ENCODE measurements around the gene LRBA. TPM values are rescaled to one million over a fixed set of nuclear protein-coding genes. Genes with fewer than 3 reads are reported as not detected.

The LRBA gene
- total and polyA plus RNA-seq, 2 of the 4 experiments (the other 2 are of a cell fraction): 10.2 to 51.6 TPM

DNA sequence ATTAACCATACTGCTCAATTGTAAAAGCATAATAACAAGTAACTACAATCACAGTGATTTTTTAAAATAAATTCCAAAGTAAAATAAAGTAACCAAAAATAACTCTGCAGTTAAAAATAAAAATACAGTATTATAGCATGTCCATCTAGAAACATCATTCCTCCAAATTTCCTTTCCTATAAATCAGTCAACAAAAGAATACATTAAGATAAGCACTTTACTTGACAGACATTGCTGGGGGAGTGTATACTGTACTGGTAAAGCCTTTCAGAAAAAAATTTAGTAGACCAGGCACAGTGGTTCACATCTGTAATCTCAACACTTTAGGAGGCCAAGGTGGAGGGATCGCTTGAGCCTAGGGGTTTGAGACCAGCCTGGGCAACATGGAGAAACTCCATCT is 91.1 kb downstream of the LRBA start:
- no peak for TF ChIP-seq BHLHE40 (IDR thresholded peaks at IDR 0.05; ENCODE audit: low read depth, low read length)
- TF ChIP-seq RFX5 (IDR thresholded peaks at IDR 0.05; ENCODE audit: low read depth, low read length): no peak
- TF ChIP-seq RCOR1 (IDR thresholded peaks at IDR 0.05; ENCODE audit: insufficient replicate concordance, low read length): no peak
- TF ChIP-seq MXI1 (IDR thresholded peaks at IDR 0.05; ENCODE audit: borderline replicate concordance, low read depth, low read length): no peak
- no peak for TF ChIP-seq MAFK (IDR thresholded peaks at IDR 0.05; ENCODE audit: low read depth, low read length)
- TF ChIP-seq USF2 (IDR thresholded peaks at IDR 0.05; ENCODE audit: low read depth, low read length): no peak
- TF ChIP-seq, protein P1, sequence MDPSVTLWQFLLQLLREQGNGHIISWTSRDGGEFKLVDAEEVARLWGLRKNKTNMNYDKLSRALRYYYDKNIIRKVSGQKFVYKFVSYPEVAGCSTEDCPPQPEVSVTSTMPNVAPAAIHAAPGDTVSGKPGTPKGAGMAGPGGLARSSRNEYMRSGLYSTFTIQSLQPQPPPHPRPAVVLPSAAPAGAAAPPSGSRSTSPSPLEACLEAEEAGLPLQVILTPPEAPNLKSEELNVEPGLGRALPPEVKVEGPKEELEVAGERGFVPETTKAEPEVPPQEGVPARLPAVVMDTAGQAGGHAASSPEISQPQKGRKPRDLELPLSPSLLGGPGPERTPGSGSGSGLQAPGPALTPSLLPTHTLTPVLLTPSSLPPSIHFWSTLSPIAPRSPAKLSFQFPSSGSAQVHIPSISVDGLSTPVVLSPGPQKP (IDR thresholded peaks at IDR 0.05; ENCODE audit: borderline replicate concordance, low read depth, low read length): no peak
- TF ChIP-seq POLR2A (IDR thresholded peaks at IDR 0.05; ENCODE audit: low read depth, low read length): no peak
- TF ChIP-seq MAZ (IDR thresholded peaks at IDR 0.05; ENCODE audit: borderline replicate concordance, low read depth, low read length): no peak
- no peak for TF ChIP-seq RAD21 (IDR thresholded peaks at IDR 0.05; ENCODE audit: low read length)
- TF ChIP-seq, protein P2, sequence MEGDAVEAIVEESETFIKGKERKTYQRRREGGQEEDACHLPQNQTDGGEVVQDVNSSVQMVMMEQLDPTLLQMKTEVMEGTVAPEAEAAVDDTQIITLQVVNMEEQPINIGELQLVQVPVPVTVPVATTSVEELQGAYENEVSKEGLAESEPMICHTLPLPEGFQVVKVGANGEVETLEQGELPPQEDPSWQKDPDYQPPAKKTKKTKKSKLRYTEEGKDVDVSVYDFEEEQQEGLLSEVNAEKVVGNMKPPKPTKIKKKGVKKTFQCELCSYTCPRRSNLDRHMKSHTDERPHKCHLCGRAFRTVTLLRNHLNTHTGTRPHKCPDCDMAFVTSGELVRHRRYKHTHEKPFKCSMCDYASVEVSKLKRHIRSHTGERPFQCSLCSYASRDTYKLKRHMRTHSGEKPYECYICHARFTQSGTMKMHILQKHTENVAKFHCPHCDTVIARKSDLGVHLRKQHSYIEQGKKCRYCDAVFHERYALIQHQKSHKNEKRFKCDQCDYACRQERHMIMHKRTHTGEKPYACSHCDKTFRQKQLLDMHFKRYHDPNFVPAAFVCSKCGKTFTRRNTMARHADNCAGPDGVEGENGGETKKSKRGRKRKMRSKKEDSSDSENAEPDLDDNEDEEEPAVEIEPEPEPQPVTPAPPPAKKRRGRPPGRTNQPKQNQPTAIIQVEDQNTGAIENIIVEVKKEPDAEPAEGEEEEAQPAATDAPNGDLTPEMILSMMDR (conservative IDR thresholded peaks at IDR 0.05; ENCODE audit: low read depth, low read length): no peak
- TF ChIP-seq CHD1 (IDR thresholded peaks at IDR 0.05; ENCODE audit: low read depth, low read length): no peak
- Histone ChIP-seq H3K27me3 (ENCODE audit: control insufficient read depth, insufficient read depth, low read length) (no peaks in the 10 kb centered on the region), H2BK5ac (ENCODE audit: low read depth, low read length, poor library complexity, severe bottlenecking) (no peak overlapping the region), H3K23ac (ENCODE audit: low read depth, low read length) (no peak overlapping the region), H3K4ac (ENCODE audit: low read depth, low read length) (no peak overlapping the region), H2BK15ac (ENCODE audit: low read depth, low read length) (no peak overlapping the region), H2AK9ac (replicated peaks; ENCODE audit: low read depth, low read length, poor library complexity) (no peak overlapping the region), H3K79me1 (ENCODE audit: low read depth in 1 of 2, low read length in 2 of 2) (no peaks in the 10 kb centered on the region), H3K36me3 (ENCODE audit: control insufficient read depth, insufficient read depth, low read length) (no peaks in the 10 kb centered on the region), H3K56ac (ENCODE audit: extremely low read depth, insufficient read depth, low read length) (no peak overlapping the region), H3K4me1 (ENCODE audit: control insufficient read depth, insufficient read depth, low read length) (no peaks in the 10 kb centered on the region), H4K8ac (ENCODE audit: low read depth in 2 of 2, low read length in 2 of 2) (no peak overlapping the region), H3K9ac (ENCODE audit: low read depth, low read length) (no peak overlapping the region), H3K4me3 (ENCODE audit: insufficient read depth, low read depth, low read length) (no peak overlapping the region), H3K9me3 (ENCODE audit: control insufficient read depth, insufficient read depth, low read length) (no peaks in the 10 kb centered on the region), H4K91ac (ENCODE audit: insufficient read depth, low read depth, low read length) (no peak overlapping the region), H3K4me2 (ENCODE audit: low read depth, low read length) (no peak overlapping the region), H2BK20ac (ENCODE audit: low read depth, low read length) (no peak overlapping the region), H3K9me1 (ENCODE audit: insufficient read depth, low read length) (no peaks in the 10 kb centered on the region), H2AFZ (replicated peaks; ENCODE audit: low read length, poor library complexity) (no peak overlapping the region), H4K5ac (ENCODE audit: low read depth, low read length) (no peak overlapping the region), H3K18ac (ENCODE audit: low read depth, low read length) (no peak overlapping the region), H3K27ac (ENCODE audit: insufficient read depth, low read length) (no peak overlapping the region), H2BK120ac (ENCODE audit: low read depth, low read length) (no peak overlapping the region), H2AK5ac (ENCODE audit: low read depth, low read length) (no peak overlapping the region), H4K20me1 (ENCODE audit: insufficient read depth, low read length) (no peaks in the 10 kb centered on the region), H3K14ac (replicated peaks; ENCODE audit: low read depth, low read length) (no peak overlapping the region)
- ATAC-seq (ENCODE audit: low read depth) (no peak), DNase-seq (no peak)
- intact Hi-C loops (cut with micrococcal nuclease) (no loop called here), in situ Hi-C loops (cut with MboI; ENCODE audit: low sequenced_read_pairs) (no loop called here), dilution Hi-C loops (cut with HindIII; ENCODE audit: low sequenced_read_pairs, unreplicated experiment) (no loop called here)
- no CpG with 5 or more reads among the region's 1 CpG for WGBS, 2 experiments (ENCODE audit: extremely low coverage in 2 of 2, insufficient read length in 1 of 2)
- ChIA-PET CTCF (no interaction called here), POLR2A (ENCODE audit: unreplicated experiment) (no interaction called here)
- no TSS peak for BruUV-seq (replicated peaks)
